DMS153 treated with DMSO at 0.1 percent for 48 hours (cell line): Measurements from ENCODE around the gene P2RX4.
"Not testable (repeated sequence)": the region's sequence is repeated elsewhere in the genome, so short reads cannot be mapped to it uniquely, and the experiment has no call there.

Source experiments
- DNase-seq: peaks from one replicate; lab custom pipeline; 2025; ENCODE audit not compliant: unreplicated experiment; lab: John Stamatoyannopoulos, UW

The P2RX4 gene

GRCh38 chr12:121273364-121273896 is 63.5 kb downstream of the P2RX4 start:
- DNase-seq: no peak

- no peak for DNase-seq
These were observed 64.3 kb downstream of the P2RX4 start for GRCh38 chr12:121274036-121274763.

GRCh38 chr12:121277374-121277759 is 67.4 kb downstream of the P2RX4 start:
- DNase-seq: no peak

GRCh38 chr12:121278169-121279070 is 68.5 kb downstream of the P2RX4 start:
- DNase-seq: no peak

- DNase-seq: no peak
These were observed 69.1 kb downstream of the P2RX4 start for GRCh38 chr12:121279071-121279375.

- DNase-seq: no peak
These were observed 69.6 kb downstream of the P2RX4 start for GRCh38 chr12:121279507-121279915.

GRCh38 chr12:121280531-121280930 is 70.6 kb downstream of the P2RX4 start:
- not testable (repeated sequence) for DNase-seq

DNA sequence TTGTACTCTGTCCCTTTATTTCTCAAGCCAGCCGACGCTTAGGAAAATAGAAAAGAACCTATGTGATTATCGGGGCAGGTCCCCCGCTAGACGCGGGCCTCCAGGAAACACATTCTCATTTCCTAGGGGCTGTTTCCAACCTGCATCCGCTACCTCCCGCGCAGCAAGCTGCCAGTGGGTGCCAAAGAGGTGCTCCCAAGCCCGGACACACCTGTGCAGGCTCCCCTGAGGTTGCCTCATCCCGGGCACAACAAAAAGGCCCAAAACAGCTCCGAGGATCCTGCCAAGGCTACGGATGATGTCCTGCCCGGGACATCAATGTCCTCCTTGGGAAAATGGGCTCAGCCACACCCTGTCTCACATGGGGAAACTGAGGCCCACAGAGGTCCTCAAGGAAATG is 71.2 kb downstream of the P2RX4 start:
- DNase-seq: not testable (repeated sequence)

DNA sequence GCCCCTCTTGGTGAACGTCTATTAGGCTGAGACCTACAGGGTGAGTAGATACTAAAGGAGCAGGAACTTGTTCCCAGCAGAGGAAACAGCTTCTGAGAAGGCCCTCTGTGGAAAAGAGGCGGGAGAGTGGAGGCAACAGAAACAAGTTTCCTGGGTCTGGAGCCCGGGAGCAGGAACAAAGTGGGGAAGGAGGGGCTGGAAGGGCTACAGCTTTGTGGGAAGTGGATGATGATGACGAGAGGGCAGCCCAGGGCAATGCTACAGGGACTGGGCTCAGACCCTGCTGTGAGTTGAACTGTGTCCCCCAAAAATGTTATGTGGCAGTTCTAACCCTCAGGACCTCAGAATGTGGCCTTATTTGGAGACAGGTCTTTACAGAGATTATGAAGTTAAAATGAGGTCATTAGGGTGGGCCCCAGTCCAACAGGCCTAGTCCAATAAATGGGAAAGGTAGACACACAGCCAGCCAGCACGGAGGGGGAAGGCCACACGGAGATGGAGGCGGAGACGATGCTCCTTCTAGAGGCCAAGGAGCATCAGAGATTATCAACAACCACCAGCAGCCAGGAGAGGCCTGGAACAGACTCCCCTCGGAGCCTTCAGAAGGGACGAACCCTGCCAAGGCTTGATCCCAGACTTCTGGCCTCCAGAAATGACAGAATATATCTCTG is 72.3 kb downstream of the P2RX4 start:
- no peak for DNase-seq

DNA sequence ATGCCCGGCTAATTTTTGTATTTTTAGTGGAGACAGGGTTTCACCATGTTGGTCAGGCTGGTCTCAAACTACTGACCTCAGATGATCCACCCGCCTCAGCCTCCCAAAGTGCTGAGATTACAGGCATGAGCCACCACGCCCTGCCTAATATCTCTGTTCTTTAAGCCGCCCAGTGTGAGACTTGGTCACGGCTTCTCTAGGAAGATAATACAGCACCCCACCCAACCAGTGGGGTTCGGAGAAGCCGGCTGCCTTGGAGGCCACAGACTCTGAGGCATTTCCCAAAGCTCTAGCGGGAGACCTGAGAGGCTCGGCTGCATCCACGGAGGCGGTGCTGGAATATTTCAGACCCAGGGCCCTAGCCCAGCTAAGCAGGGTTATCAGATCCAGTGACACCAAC is 73.0 kb downstream of the P2RX4 start:
- not testable (repeated sequence) for DNase-seq

DNA sequence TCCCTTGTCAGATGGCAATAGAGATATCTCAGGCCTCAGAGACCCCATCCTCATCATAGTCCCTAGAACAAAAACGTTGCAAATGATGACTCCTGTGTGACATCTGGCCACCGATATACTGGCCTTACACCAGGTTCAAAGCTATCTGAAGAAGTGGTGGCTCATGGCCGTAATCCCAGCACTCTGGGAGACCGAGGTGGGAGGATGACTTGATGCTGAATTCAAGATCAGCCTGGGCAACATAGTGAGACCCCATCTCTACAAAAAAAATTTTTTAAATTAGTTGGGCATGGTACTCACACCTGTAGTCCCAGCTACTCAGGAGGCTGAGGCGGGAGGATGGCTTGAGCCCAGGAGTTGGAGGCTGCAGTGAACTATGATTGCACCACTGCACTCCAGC is 73.5 kb downstream of the P2RX4 start:
- no peak for DNase-seq
